ENCODE data around the gene DAGLA.
"Not testable (repeated sequence)": the region's sequence is repeated elsewhere in the genome, so short reads cannot be mapped to it uniquely, and the experiment has no call there.

DAGLA gene

GRCh38 chr11:61667684-61668305 lies 12.4 kb upstream of the DAGLA start:
- no peak for DNase-seq

DNA sequence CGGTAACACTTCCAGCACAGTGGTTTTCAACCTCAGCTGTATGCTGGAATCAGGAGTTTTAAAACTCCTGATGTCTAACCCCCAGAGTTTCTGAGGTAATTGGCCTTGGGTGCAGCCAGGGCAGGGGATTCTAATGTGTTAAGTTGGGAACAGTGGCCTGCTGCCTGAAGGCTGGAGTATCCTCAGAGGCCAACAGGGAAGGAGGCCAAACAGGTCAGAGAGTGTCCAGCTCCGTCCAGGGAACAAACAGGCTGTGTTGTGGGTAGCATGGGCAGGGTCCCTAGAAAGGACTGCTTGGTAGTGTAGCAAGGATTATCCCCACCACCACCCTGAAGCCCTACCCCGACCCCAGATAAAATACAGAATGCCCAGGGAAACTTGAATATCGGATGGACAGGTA lies 10.8 kb upstream of the DAGLA start:
- DNase-seq = no peak

- no peak for DNase-seq
Measured at GRCh38 chr11:61670626-61671025, 9.6 kb upstream of the DAGLA start.

- DNase-seq = peak in 1 of 2 donors; percentile 11
Measured at GRCh38 chr11:61671527-61671926, 8.7 kb upstream of the DAGLA start.

DNA sequence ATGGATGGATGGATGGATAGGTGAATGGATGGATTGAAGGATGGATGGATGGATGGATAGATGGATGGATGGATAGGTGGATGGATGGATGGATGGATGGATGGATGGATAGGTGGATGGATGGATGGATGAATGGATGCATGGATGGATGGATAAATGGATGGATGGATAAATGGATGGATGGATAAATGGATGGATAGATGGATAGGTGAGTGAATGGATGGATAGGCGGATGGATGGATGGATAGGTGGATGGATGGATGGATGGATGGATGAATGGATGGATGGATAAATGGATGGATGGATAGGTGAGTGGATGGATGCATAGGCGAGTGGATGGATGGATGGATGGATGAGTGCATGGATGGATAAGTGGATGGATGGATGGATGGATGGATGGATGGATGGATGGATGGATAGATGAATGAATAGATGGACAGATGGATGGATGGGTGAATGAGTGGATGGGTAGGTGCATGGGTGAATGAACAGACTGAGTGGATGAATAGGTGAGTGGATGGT lies 6.2 kb upstream of the DAGLA start:
- DNase-seq = not testable (repeated sequence)

DNA sequence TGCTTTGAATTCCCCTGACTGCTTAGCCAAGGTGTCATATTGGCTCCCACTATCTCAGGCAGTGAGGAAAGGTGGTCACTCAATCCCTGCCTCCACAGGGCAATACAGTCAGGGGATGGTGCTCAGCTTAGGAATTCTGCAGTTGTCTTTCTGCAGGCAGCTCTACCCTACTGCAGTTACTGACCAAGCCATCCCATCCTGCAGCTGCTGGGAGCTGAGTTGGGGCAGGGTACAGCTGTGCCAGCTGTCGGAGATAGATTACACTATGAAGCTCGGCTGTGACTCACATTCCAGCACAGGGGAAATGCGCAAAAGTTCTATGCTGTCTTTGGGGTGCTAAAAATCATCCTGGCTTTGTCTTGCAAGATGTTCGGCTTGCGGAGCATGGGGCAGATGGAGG lies 4.4 kb upstream of the DAGLA start:
- DNase-seq = no peak

- no peak for DNase-seq
Measured at GRCh38 chr11:61679296-61679695, 895 bp upstream of the DAGLA start.

DNA sequence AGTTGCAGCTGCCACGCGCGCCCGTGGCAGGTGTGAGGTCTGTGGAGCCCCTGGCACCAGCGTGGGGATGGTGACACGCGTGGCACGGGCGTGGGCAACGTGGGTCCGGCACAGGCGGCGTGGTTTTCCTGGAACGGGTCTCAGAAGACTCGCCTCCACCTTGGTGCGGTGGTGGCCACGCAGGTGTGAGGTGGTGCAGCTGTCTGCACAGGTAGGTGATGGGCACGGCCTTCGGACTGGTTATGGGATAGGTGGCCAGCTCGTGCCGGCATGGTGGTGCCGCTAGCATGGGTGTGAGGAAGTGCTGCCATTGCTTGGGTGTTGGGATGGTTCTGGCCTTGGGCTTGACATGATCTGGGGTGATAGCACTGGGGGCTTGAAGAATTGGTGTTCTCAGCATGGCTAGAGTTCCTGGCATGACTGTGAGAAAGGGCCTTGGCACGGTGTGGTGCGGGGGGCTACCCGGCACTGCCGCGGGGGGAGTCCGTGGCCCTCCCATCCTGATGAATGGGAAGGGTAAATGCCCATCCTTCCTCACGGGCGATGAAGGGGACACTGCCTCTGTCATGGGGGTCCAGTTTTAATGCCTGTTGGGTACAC lies 531 bp downstream of the DAGLA start:
- no peak for DNase-seq

DNA sequence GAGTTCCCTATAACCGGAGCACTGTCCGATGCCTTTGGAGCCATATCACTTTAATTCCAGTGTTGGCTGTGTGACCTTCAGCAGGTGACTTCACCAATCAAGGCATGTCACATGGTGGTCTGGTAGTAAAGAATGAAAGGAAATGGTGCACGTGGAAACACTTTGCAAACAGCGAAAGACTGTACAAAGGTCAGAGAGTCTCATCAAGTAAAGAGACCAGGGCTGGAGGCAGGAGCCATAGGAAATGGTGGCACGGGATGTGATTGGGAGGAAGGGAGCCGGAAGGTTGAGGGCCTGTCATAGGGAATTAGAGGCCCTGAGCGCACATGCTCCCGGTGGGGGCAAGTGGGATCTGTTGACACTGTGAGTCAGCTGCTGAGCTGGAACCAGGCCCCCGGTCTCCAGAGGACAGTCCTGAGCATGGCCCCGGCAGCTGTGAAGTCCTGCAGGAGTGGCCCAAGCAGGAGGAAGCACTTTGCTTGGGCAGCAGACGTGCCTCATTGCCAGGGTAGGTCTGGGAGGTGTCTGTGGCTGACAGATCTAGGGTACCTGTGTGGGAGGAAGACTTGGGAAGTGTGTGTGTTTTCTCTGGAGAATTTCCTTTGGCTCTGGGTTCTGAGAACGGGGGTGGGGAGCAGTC lies 2.0 kb downstream of the DAGLA start:
- DNase-seq = no peak

GRCh38 chr11:61682906-61683675 lies 2.9 kb downstream of the DAGLA start:
- no peak for DNase-seq

GRCh38 chr11:61683961-61684869 lies 4.0 kb downstream of the DAGLA start:
- DNase-seq = peak in 1 of 2 donors; percentile 58

GRCh38 chr11:61684870-61685616 lies 4.9 kb downstream of the DAGLA start:
- DNase-seq = no peak

DNA sequence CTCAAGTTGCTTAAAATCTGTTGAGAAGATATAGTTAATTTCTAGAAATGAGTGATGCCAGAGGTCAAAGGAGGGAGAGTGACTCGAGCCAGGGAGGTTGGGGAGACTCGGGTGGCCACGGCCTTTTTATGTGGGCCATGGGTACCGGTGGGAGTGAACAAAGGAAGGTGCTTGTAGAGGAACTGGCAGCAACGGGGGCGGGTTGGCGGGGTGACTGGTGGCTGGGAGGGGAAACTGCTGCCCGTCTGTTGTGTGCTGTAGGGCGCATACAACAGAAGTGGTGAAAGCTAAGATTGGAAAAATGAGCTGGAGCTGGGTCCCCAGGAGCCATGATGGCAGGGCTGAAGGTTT lies 5.4 kb downstream of the DAGLA start:
- DNase-seq = no peak

- DNase-seq = no peak
Measured at GRCh38 chr11:61686066-61686465, 5.9 kb downstream of the DAGLA start.

- DNase-seq = no peak
Measured at GRCh38 chr11:61686469-61686868, 6.3 kb downstream of the DAGLA start.

DNA sequence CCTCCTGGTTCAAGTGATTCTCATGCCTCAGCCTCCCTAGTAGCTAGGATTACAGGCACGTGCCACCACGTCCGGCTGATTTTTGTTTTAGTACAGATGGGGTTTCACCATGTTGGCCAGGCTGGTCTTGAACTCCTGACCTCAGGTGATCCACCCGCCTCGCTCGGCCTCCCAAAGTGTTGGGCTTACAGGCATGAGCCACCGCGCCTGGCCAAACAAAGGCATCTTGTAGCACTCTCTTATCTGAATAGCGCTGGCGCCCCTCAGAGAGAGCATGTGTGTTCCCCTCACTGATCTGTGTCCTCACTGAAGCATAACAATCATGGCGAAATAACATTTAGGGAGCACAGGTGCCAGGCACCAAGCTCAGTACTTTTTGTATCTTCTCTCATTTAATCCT lies 7.2 kb downstream of the DAGLA start:
- DNase-seq = no peak

- DNase-seq = peak in 1 of 2 donors; percentile 15
Measured at GRCh38 chr11:61688365-61689163, 8.4 kb downstream of the DAGLA start.

DNA sequence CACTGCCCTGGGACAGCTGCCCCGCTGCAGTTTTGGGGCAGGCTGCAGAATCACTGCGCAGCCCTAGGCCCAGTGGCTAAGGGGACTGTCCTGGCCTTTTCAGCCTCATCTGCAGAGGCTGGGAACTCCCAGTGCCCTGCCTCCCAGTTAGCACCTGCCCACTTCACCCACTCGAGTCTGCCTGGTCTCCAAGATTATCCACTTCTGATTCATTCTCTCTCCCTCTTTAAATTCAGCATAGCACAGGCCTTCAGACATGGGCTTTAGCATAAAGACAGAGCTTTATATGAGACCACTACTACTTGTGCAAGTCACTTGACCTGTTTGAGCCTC lies 8.9 kb downstream of the DAGLA start:
- no peak for DNase-seq

GRCh38 chr11:61690706-61691379 lies 10.7 kb downstream of the DAGLA start:
- no peak for DNase-seq

DNA sequence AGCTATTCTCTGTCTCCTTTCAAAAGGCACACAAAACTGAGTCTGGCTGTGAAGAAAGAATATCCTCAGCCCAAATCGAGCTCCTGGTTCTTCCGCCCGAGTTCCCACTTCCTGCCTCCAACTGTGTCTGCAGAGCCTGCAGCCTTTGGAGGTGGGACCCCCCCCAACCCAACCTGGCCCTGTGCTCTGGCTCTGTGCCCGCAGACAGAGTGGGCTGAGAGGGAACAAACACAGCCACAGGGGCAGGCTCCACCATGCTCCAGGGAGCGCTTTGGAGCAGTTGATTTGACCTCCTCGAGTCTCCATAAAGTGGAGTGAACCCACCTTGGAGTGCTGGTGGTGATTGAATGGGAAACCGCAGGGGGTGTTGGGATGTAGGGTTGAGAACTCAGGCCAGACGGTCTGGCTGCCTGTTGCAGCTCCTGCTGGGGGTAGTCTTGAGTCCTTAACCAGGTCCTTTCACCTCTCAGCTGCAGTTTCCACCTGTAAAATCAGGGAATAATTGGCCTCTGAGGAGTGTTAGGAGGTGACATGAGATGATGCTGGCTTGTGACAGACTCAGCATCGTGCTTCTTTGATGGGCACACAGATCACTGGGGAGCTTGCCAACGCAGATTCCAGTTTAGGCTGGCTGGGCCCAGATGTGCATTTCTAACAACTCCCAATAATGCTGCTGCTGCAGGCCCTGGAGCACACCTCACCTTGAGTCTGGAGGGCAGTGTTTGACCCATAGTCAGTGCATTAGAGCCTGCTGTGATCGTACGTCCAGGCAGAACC lies 11.4 kb downstream of the DAGLA start:
- DNase-seq = no peak
